ENCODE data around the gene ACE.

ACE gene

DNA sequence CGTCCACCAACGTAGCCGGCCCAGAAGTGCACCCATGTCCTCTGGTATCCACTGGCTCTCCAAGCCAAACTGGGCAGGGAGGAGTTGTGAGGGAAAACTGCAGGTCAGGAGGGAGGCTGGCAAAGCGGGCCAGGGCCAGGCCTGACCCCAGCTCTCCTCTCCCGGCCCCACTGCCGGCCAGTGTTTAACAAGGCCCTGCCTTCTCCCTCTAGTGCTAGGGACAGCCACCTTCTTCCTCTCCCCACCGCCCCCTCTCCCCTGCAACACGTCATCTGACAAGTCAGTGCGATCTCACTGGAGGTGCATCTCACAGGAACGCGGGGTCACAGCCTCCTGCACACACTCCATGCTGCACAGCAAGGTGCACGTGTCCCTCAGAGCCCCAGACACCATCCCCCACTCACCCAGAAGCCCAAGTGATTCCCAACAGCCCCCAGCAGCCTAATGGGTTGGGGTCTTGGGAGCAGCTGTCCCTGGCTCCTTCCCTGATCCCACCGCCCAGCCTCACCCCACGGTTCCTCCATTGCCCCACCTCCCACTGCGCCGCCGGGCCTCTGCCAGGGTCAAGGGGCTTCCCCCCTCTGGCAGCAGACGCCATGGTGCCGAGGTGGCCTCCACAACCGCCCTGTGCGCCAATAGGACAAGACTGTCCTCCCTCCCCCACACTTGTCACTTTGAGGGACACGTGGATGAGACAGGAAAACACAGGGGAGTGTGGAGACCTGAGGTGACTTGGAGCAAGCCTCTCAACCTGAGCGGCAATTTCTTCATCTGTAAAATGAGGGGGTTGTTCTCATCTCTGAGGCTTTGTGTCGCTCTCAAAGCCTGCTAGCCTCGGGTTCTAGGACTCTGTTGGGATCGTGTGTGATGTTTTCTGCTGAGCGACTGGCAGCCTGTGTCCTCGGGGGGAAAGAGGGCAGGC is 1.1 kb upstream of the ACE start:
- no peak for DNase-seq

GRCh38 chr17:63476459-63476853 is 405 bp upstream of the ACE start:
- DNase-seq = no peak

- DNase-seq = no peak
Observed at GRCh38 chr17:63477480-63478440, 899 bp downstream of the ACE start.

DNA sequence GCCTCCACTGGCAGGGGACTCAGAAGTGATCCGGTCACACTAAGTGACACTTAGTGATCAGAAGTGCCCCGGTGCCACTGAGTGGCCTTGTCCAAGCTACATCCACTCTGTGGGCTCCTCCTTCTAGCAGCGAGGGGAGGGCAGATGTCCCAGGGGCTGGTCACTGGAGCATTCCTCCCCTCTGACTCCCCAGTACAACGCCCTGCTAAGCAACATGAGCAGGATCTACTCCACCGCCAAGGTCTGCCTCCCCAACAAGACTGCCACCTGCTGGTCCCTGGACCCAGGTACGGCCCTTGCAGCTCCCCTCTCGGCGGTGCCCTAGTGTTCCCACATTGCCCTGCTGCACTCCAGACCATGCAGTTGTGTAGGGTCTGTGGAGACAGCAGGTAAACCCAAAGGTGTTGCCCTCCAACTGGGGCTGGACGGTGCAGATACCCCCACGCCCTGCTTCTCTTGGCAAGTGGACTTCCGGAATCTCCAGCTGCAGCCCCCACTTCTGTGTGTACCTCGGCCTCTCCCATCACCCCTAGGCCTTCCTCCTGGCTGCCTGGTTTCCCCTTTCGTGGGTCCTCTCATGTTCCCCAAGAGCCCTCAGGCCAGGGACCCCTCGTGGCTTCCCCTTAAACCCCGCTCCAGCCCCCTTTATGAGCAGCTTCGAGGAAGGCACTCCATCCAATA is 2.1 kb downstream of the ACE start:
- DNase-seq = no peak

DNA sequence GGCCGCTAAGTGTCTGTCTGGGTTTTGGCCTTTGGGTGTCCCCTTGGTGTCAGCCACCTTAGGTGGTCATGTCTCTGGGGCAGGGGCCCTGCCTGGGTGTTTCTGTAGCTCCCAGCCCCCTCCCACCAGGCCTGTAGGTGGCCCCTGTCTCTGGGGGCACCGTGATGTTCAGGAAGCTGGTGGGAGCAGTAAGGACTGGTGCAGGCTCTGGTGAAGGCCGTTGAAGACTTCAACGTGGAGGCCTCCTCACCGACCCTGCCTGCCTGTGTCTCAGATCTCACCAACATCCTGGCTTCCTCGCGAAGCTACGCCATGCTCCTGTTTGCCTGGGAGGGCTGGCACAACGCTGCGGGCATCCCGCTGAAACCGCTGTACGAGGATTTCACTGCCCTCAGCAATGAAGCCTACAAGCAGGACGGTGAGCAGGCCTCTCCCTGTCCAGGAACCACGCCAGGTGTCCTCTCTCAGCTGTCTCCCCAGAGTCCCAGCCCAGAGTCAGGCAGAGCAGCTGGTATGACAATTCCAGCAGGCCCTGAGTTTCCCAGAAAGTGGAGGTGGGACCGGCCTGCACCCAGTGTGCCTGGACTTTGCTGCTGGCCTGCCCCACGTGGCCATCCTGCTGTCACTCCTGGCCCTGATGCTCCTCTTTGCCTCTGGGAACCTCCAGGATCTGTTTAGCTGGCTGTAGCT is 2.8 kb downstream of the ACE start:
- DNase-seq = no peak

DNA sequence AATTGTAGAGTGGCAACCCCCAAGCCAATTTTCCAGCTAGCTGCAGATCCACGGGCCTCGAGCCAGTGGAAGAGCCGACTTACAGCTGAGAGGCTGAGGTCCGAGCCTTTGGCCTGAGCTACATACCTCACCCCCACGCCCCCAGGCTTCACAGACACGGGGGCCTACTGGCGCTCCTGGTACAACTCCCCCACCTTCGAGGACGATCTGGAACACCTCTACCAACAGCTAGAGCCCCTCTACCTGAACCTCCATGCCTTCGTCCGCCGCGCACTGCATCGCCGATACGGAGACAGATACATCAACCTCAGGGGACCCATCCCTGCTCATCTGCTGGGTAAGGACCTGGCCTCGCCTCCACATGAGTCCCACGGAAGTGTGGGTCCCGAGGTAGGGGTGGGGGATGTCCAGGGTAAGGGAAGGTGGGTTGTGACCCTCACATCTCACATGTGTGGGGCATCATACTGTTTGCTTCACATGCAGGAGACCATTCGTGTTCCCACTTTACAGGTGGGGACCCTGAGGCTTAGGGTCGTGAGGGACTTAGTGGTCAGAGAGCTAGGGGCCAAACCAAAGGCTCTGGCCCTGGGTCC is 3.4 kb downstream of the ACE start:
- no peak for DNase-seq

- DNase-seq = no peak
Observed at GRCh38 chr17:63480826-63481487, 4.1 kb downstream of the ACE start.

DNA sequence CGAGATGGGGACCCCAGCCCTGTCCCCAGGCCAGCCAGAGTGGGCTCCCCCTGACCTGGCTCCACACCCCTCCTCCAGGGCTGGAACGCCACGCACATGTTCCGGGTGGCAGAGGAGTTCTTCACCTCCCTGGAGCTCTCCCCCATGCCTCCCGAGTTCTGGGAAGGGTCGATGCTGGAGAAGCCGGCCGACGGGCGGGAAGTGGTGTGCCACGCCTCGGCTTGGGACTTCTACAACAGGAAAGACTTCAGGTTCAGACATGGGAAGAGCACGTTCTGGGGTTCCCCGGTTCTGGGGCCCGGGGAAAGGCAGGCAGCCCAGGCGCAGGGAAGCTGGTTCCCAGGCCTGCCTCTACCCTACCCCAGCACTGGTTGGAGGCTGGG is 4.6 kb downstream of the ACE start:
- DNase-seq = no peak

GRCh38 chr17:63482509-63482908 is 5.6 kb downstream of the ACE start:
- DNase-seq = no peak

GRCh38 chr17:63483038-63483437 is 6.2 kb downstream of the ACE start:
- no peak for DNase-seq

DNA sequence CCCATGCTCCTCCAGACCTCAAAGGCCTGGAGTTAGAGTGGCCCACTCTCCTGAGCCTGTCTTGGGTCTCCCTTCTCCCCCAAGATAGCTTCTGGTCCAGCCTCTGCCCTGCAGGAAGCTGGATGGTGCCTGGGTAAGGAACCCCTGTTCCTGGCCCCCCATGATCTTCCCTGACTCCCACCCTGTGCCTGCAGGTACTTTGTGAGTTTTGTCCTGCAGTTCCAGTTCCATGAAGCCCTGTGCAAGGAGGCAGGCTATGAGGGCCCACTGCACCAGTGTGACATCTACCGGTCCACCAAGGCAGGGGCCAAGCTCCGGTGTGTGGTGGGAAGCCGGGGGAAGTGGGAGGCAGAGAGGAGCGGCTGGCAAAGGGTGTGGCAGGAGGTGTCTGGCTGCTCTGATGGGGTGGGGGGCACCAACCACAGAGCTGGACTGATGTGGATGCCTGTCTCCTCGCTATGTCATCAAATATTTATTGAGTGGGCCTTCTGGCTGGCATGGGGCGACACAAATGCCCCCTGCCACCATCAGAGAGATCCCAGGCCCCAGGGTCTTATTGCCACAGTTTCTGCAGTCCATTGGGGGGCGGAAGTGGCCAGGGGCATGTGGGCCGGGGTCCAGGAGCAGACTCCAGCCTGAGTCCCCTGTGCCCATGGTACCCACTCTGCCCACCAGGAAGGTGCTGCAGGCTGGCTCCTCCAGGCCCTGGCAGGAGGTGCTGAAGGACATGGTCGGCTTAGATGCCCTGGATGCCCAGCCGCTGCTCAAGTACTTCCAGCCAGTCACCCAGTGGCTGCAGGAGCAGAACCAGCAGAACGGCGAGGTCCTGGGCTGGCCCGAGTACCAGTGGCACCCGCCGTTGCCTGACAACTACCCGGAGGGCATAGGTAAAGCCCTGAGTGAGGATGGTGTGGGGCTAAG is 7.1 kb downstream of the ACE start:
- DNase-seq = no peak

- no peak for DNase-seq
Observed at GRCh38 chr17:63486317-63487013, 9.6 kb downstream of the ACE start.

- DNase-seq = no peak
Observed at GRCh38 chr17:63487014-63487339, 10.1 kb downstream of the ACE start.

DNA sequence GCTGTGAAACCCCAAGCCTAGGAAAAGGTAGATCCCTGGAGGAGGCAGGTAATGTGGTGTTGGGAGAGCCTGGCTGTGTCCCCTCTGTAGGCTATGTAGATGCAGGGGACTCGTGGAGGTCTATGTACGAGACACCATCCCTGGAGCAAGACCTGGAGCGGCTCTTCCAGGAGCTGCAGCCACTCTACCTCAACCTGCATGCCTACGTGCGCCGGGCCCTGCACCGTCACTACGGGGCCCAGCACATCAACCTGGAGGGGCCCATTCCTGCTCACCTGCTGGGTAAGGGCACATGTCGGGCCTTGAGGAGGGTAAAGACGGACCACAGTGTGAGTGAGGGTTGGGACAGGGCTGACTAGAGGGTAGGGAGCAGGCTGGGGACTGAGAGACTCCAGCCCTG is 12.0 kb downstream of the ACE start:
- DNase-seq = no peak

DNA sequence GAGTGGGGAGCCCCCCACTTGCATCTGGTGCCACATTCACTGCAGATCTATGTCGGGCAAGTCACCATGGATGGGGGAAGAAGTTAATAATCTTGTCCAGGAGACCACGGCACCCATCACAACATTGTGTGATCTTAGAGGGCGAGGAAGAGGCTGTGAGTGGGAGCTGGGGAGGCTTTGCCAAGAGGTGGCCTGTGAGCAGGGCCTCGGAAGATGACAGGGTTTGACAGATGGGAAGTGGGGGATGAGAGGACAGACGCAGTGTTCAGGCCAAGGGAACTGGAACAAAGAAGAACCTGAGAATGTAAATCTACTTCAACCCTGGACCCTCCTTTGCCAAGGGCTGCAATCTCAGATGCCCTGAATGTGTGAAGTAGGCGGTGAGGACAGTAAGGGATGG is 12.4 kb downstream of the ACE start:
- DNase-seq = no peak

- no peak for DNase-seq
Observed at GRCh38 chr17:63490329-63490728, 13.5 kb downstream of the ACE start.

GRCh38 chr17:63490858-63491400 is 14.1 kb downstream of the ACE start:
- no peak for DNase-seq

DNA sequence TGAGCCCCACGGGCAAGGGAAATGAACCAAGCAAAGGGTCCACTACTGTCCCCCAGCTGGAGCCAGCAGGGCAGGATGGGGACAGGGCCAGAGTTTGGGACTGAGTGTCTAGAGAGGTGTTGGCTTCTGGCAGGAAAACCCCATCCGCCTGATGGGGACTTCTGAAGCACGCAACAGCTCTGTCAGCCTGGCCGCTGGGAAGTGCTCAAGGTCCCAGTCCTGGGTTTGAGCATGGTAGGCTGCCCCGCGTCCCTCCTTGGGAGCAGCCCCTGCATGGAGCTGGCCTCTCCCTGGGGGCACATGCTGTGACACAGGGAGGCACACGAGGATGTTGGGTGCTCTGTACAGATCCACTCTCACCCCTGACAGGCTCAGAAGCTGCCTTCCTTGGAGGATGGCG is 14.6 kb downstream of the ACE start:
- DNase-seq = no peak

DNA sequence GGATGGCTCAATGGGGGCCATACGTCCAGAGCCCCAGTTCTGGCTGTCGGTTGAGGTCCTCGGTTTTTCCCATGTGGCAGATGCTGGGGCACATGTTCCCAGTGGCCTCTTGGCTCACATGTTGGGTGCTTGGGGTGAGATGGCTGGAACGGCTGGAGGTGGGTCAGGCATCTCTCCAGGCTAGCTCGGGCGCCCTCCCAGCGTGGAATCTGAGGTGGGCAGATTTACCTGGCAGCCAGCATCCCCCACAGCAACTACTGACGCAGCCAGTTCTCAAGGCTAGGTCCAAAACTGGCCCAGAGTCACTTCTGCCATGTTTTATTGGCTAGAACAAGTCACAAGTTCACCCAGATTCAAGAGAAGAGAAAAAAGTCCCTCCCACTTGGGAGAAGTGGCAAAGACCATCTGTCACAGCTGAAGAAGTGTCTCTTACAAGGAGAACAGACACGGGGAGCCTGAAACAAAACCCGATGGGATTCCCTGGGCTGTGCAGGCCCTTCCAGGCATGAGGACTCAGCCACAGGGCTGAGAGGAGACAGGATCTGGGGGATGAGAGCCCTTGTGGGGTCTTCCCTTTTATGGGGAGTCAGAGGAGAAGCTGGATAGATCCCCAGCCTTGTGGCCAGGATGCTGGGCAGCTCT is 15.2 kb downstream of the ACE start:
- no peak for DNase-seq
